OCI-LY7 (cell line): Measurements from ENCODE around the gene CLSTN2. TPM values are rescaled to one million over a fixed set of nuclear protein-coding genes. Genes with fewer than 3 reads are reported as not detected.

Source experiments
- BruUV-seq: library from RNA; stranded (reverse); fragments of 400-500 nt; replicated peaks from 2 replicates; lab custom pipeline; 2021; lab: Mats Ljungman, UMichigan
- CTCF ChIA-PET: fragments of 300-600 bp; sonication (Branson Sonifier 250); formaldehyde crosslinking; loops from one replicate; lab custom pipeline; 2022; ENCODE audit warnings: antibody characterized with exemption; ENCODE audit not compliant: unreplicated experiment; lab: Charles Lee
- POLR2A ChIA-PET: fragments of 300-600 bp; sonication (Branson Sonifier 250); formaldehyde crosslinking; loops from one replicate; lab custom pipeline; 2022; ENCODE audit warnings: antibody characterized with exemption; lab: Charles Lee
- DNase-seq: peaks from one replicate; pipeline ENCODE4 v3.0.0-alpha.2; 2015; ENCODE audit warnings: low spot score
- H2AFZ ChIP-seq: fragments of 200-600 bp; sonication (generic), shearing (Covaris generic); 2 replicates; pipeline ENCODE4 v1.6.1; 2014; ENCODE audit warnings: mild to moderate bottlenecking, antibody characterized with exemption, low read length, moderate library complexity
- H3K27ac ChIP-seq: fragments of 200-600 bp; sonication (generic); 2 replicates; pipeline ENCODE4 v1.5.1; 2014; ENCODE audit warnings: mixed run types, low read depth, mild to moderate bottlenecking, moderate library complexity, low read length, inconsistent platforms; ENCODE audit not compliant: poor library complexity, severe bottlenecking
- H3K36me3 ChIP-seq: fragments of 200-600 bp; sonication (generic); 2 replicates; pipeline ENCODE4 v1.6.1; 2014; ENCODE audit warnings: mild to moderate bottlenecking, antibody characterized with exemption, low read length, moderate library complexity, mixed read lengths; ENCODE audit not compliant: insufficient read depth
- H3K4me1 ChIP-seq: fragments of 200-600 bp; sonication (generic); 2 replicates; pipeline ENCODE4 v1.5.1; 2014; ENCODE audit warnings: mild to moderate bottlenecking, low read length; ENCODE audit not compliant: insufficient read depth, poor library complexity, severe bottlenecking
- H3K4me2 ChIP-seq: fragments of 200-600 bp; sonication (generic); 2 replicates; pipeline ENCODE4 v1.6.1; 2014; ENCODE audit warnings: mild to moderate bottlenecking, low read length
- H3K4me3 ChIP-seq: fragments of 200-600 bp; sonication (generic); 2 replicates; pipeline ENCODE4 v1.5.1; 2014; ENCODE audit warnings: mild to moderate bottlenecking, low read depth, low read length; ENCODE audit not compliant: poor library complexity, severe bottlenecking
- H3K79me2 ChIP-seq: fragments of 200-600 bp; sonication (generic); 2 replicates; pipeline ENCODE4 v1.6.1; 2016; ENCODE audit warnings: low read depth, mild to moderate bottlenecking, low read length, moderate library complexity, mixed read lengths; ENCODE audit not compliant: insufficient read depth
- H3K9me2 ChIP-seq: fragments of 200-600 bp; sonication (generic); 2 replicates; pipeline ENCODE4 v1.6.1; 2016; ENCODE audit warnings: mild to moderate bottlenecking, low read length, mixed read lengths; ENCODE audit not compliant: insufficient read depth
- H3K9me3 ChIP-seq: fragments of 200-600 bp; sonication (generic); 2 replicates; pipeline ENCODE4 v1.6.1; 2014; ENCODE audit warnings: mild to moderate bottlenecking, mixed run types, low read length, mixed read lengths
- H4K20me1 ChIP-seq: fragments of 200-600 bp; sonication (generic); 2 replicates; pipeline ENCODE4 v1.6.1; 2014; ENCODE audit warnings: mild to moderate bottlenecking, antibody characterized with exemption, low read length, moderate library complexity, mixed read lengths; ENCODE audit not compliant: insufficient read depth
- EZH2phosphoT487 ChIP-seq: fragments of 200-600 bp; sonication (generic); IDR thresholded peaks from 2 replicates; pipeline ENCODE4 v1.6.1; 2018; ENCODE audit warnings: low read depth, borderline replicate concordance, mild to moderate bottlenecking, mixed run types, antibody characterized with exemption, low read length, moderate library complexity, mixed read lengths
- intact Hi-C: fragments of 100-400 bp; cut with micrococcal nuclease; formaldehyde crosslinking; loops from one replicate; pipeline ENCODE4 v1.10.0; 2022; ENCODE audit not compliant: unreplicated experiment
- total RNA-seq, 2 experiments: library from RNA; depleted of rRNA in 1 of 2; stranded (reverse); fragments of >200 nt in 1 of 2; shearing (Covaris generic) in 1 of 2; gene quantifications; 2 replicates each; pipeline ENCODE4 v1.2.3, GENCODE V29; 2014 to 2022
- TF ChIP-seq, protein P1 (sequence below): fragments of 200-600 bp; sonication (generic); conservative IDR thresholded peaks from 2 replicates; pipeline ENCODE4 v1.5.1; 2014; ENCODE audit warnings: mild to moderate bottlenecking, antibody characterized with exemption, low read length, moderate library complexity, mixed read lengths

Gene CLSTN2
- total RNA-seq, 2 experiments from 2014 or later: not detected

DNA sequence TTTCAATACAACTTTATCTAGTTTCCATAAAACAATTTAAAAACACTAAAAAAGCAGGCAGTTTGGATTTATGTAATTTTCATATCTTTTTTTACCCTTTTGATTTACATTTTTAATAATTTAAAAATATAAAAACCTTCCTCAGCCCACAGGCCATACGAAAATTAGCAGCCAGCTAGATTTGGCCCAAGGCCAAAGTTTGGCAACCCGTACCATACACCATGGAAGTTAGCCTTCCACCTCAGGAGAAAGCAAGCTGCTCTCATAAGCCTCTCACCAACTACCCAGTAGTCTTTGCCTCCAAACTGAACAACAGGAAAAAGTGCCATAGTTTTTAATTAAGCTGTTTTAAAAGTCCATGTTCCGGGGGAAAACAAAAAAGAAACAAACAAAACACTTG lies 635.6 kb downstream of the CLSTN2 start:
- no peak for TF ChIP-seq EZH2phosphoT487
- TF ChIP-seq, protein P1, sequence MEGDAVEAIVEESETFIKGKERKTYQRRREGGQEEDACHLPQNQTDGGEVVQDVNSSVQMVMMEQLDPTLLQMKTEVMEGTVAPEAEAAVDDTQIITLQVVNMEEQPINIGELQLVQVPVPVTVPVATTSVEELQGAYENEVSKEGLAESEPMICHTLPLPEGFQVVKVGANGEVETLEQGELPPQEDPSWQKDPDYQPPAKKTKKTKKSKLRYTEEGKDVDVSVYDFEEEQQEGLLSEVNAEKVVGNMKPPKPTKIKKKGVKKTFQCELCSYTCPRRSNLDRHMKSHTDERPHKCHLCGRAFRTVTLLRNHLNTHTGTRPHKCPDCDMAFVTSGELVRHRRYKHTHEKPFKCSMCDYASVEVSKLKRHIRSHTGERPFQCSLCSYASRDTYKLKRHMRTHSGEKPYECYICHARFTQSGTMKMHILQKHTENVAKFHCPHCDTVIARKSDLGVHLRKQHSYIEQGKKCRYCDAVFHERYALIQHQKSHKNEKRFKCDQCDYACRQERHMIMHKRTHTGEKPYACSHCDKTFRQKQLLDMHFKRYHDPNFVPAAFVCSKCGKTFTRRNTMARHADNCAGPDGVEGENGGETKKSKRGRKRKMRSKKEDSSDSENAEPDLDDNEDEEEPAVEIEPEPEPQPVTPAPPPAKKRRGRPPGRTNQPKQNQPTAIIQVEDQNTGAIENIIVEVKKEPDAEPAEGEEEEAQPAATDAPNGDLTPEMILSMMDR: no peak
- Histone ChIP-seq H3K36me3 (no peaks in the 10 kb centered on the region), H2AFZ (no peak overlapping the region), H4K20me1 (no peaks in the 10 kb centered on the region), H3K4me2 (no peak overlapping the region), H3K27ac (no peak overlapping the region), H3K4me3 (no peak overlapping the region), H3K9me3 (no peaks in the 10 kb centered on the region), H3K79me2 (no peaks in the 10 kb centered on the region), H3K4me1 (peaks cover 4% of the 10 kb centered on the region), H3K9me2 (no peaks in the 10 kb centered on the region)
- BruUV-seq: no TSS peak
- ChIA-PET POLR2A (no interaction called here), CTCF (no interaction called here)
- no peak for DNase-seq
- intact Hi-C loops: no loop called here

DNA sequence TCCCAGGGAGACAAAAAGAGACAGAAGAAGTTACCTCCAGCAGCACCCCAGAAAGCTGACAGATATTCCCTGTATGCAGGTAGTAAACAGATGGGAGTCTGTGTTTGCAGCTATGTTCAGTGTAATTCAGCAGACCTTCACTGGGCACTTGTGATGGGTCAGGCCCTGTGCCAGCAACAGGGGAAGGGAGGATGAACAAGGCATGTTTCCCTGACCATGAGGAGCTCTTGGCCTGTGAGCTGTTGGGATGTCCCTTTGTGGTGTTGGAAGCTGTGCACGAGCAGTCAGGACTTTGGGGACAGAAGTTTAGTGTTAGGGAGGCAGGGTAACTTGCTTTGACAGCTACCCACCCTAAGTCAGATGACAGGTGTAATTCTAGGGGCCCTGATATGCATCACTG lies 636.9 kb downstream of the CLSTN2 start:
- Histone ChIP-seq H3K4me1 (peaks cover 4% of the 10 kb centered on the region), H4K20me1 (no peaks in the 10 kb centered on the region), H3K79me2 (no peaks in the 10 kb centered on the region), H3K4me3 (no peak overlapping the region), H3K27ac (no peak overlapping the region), H3K4me2 (no peak overlapping the region), H3K36me3 (no peaks in the 10 kb centered on the region), H3K9me3 (no peaks in the 10 kb centered on the region), H2AFZ (no peak overlapping the region), H3K9me2 (no peaks in the 10 kb centered on the region)
- ChIA-PET CTCF (no interaction called here), POLR2A (no interaction called here)
- no TSS peak for BruUV-seq
- intact Hi-C loops: no loop called here
- no peak for DNase-seq
- TF ChIP-seq, protein P1: no peak
- no peak for TF ChIP-seq EZH2phosphoT487

DNA sequence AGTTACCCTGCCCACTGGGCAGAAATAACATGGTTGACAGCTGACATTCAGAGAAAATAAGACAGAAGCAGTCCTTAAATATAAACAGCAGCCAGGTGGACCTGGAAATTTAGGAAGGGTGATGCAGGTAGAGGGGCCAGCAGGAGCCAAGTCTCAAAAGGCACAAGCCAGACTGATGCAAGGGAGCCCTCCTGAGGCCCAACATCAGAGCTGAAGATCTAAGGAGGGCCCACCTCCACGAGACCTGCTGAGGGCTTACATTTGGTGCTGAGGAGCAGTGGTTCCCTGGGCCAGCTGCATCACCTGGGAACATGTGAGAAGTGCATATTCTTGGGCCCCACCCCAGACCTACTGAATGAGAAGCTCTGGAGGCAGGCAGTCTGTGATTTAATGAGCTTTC lies 637.3 kb downstream of the CLSTN2 start:
- CTCF ChIA-PET: interaction anchor here (0.6 kb wide), 1 partner anchor 1144 kb away, joined by 3 read pairs; no protein-coding TSS in a partner anchor
- Histone ChIP-seq H3K4me1 (peaks cover 4% of the 10 kb centered on the region), H3K27ac (no peak overlapping the region), H2AFZ (no peak overlapping the region), H3K36me3 (no peaks in the 10 kb centered on the region), H3K4me2 (no peak overlapping the region), H3K79me2 (no peaks in the 10 kb centered on the region), H4K20me1 (no peaks in the 10 kb centered on the region), H3K9me3 (no peaks in the 10 kb centered on the region), H3K4me3 (no peak overlapping the region), H3K9me2 (no peaks in the 10 kb centered on the region)
- POLR2A ChIA-PET: no interaction called here
- peak; percentile 7 for DNase-seq
- TF ChIP-seq EZH2phosphoT487: no peak
- TF ChIP-seq, protein P1: no peak
- BruUV-seq: no TSS peak
- intact Hi-C loops: no loop called here
